Activated naive CD8-positive, alpha-beta T cell treated with anti-CD3 and anti-CD28 coated beads, Interleukin-2, amount 50 U/mL, for 24 hours (primary cell): Measurements from ENCODE around the gene PPM1L.

Experiments
- ATAC-seq: fragments of 150-1000 bp; cut with Tn5 transposase; one replicate; pipeline ENCODE4 v1.10.0; 2021
- DNase-seq: peaks from one replicate; pipeline ENCODE4 v3.0.0; 2021
- H3K27ac Mint-ChIP-seq: one replicate; pipeline ENCODE4 v1.8.0; 2021; ENCODE audit warnings: mild to moderate bottlenecking, mixed read lengths
- H3K27me3 Mint-ChIP-seq: one replicate; pipeline ENCODE4 v1.8.0; 2021; ENCODE audit warnings: mixed read lengths
- H3K36me3 Mint-ChIP-seq: one replicate; pipeline ENCODE4 v1.8.0; 2021; ENCODE audit warnings: low read depth, mixed read lengths
- H3K4me1 Mint-ChIP-seq: one replicate; pipeline ENCODE4 v1.8.0; 2021; ENCODE audit warnings: mixed read lengths
- H3K4me3 Mint-ChIP-seq: one replicate; pipeline ENCODE4 v1.8.0; 2021; ENCODE audit warnings: mild to moderate bottlenecking, moderate library complexity, mixed read lengths
- H3K9me3 Mint-ChIP-seq: one replicate; pipeline ENCODE4 v1.8.0; 2021; ENCODE audit warnings: mixed read lengths

The PPM1L gene

DNA sequence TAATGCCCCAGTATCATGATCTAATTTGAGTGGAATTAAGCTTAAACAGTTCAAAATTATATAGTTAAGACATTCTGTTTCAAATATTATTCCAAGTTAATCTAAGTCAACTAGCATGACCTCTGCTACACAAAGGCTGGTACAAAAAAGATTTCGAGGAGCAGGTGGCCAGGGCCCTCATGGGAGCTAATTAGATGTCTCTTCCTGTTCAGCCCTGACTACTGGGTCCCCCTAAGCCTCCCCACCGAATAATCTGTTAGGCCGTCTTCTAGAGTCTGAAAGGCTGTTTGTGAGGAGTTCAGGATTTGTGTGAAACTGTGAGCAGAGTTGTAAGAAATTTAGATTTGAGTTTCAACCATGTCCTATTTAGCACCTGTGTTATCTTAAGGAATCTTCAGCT, 75.4 kb downstream of the PPM1L start:
- ATAC-seq, result no peak
- H3K27ac Mint-ChIP-seq, result no peak overlapping the region
- H3K4me3 Mint-ChIP-seq, result no peak overlapping the region
- no peaks in the 10 kb centered on the region for H3K36me3 Mint-ChIP-seq
- no peaks in the 10 kb centered on the region for H3K4me1 Mint-ChIP-seq
- no peak for DNase-seq
- no peaks in the 10 kb centered on the region for H3K27me3 Mint-ChIP-seq
- peaks cover 5% of the 10 kb centered on the region for H3K9me3 Mint-ChIP-seq

- no peaks in the 10 kb centered on the region for H3K27me3 Mint-ChIP-seq
- H3K36me3 Mint-ChIP-seq, result no peaks in the 10 kb centered on the region
- ATAC-seq (no peak), DNase-seq (no peak)
- H3K9me3 Mint-ChIP-seq, result peaks cover 5% of the 10 kb centered on the region
- no peak overlapping the region for H3K4me3 Mint-ChIP-seq
- H3K4me1 Mint-ChIP-seq, result peaks cover 9% of the 10 kb centered on the region
- H3K27ac Mint-ChIP-seq, result no peak overlapping the region
Observed at GRCh38 chr3:160837394-160837980, 81.5 kb downstream of the PPM1L start.

DNA sequence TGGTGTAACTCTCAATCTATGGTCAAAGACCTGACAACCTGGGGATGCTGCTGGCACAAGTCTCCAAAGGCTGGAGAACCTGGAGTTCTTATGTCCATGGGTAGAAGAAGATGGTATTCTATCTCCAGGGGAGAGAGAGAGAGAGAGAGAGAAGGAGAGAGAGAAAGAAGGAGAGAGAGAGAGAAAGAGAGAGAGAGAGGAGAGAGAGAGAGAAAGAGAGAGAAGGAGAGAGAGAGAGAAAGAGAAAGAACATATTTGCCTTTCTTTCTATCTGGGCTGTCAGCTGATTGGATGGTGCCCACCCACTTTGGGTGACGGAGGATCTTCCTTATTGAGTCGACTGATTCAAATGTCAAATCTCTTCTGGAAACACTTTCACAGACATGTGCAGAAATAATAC, 84.6 kb downstream of the PPM1L start:
- Mint-ChIP-seq H3K4me1 (peaks cover 9% of the 10 kb centered on the region), H3K27me3 (no peaks in the 10 kb centered on the region), H3K9me3 (no peaks in the 10 kb centered on the region), H3K36me3 (no peaks in the 10 kb centered on the region), H3K4me3 (no peak overlapping the region), H3K27ac (no peak overlapping the region)
- no peak for ATAC-seq
- no peak for DNase-seq

GRCh38 chr3:160841455-160841854, 85.4 kb downstream of the PPM1L start:
- ATAC-seq (no peak), DNase-seq (no peak)
- Mint-ChIP-seq H3K27me3 (no peaks in the 10 kb centered on the region), H3K27ac (no peak overlapping the region), H3K9me3 (no peaks in the 10 kb centered on the region), H3K4me1 (peaks cover 9% of the 10 kb centered on the region), H3K4me3 (no peak overlapping the region), H3K36me3 (no peaks in the 10 kb centered on the region)

DNA sequence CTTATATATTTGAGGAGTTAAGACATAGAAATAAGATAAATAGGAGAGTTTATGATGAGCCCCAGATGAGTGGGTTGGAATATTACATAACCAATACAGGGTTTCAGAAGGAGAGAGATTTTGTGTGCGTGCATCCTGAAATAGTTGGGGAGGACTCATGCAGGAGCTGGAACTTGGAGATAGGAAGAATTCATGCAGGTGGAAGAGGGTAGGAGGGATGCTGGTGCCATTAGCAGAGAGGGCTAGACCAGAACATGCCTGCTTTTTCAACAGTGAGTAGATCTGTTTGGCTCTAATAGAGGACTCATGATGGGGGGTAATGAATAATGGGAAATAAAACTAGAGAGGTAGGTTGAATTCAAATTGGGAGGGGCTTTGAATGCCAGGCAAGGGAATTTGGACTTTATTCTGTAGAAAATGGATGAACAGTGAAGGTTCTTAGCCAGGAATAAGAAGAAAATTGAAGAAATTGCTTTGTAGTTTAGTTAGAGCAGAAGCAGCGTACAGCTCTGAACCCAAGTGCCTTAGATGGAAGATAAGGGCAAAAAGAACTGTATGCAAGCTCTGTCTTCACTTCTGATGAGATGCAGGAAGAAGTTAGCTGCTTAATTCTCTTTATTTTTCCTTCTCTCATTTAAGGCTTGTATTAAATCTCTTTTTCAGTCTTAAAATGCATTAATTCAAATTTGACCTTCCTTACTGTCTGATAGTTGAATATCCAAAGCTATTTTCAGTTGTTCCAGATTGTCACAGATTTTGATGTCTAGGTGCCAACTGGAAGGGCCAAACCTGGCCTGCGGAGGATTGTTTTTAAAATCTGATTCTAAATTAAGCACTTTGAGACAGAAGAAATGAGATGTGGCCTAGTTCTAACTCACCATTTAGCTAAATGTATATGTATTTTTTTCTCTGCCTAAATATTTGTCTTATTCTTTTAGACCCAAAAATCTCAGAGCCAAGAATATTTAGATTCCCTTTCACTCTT, 86.3 kb downstream of the PPM1L start:
- no peaks in the 10 kb centered on the region for H3K9me3 Mint-ChIP-seq
- H3K4me3 Mint-ChIP-seq, result no peak overlapping the region
- ATAC-seq (no peak), DNase-seq (no peak)
- no peak overlapping the region for H3K27ac Mint-ChIP-seq
- peaks cover 8% of the 10 kb centered on the region for H3K4me1 Mint-ChIP-seq
- no peaks in the 10 kb centered on the region for H3K27me3 Mint-ChIP-seq
- no peaks in the 10 kb centered on the region for H3K36me3 Mint-ChIP-seq

DNA sequence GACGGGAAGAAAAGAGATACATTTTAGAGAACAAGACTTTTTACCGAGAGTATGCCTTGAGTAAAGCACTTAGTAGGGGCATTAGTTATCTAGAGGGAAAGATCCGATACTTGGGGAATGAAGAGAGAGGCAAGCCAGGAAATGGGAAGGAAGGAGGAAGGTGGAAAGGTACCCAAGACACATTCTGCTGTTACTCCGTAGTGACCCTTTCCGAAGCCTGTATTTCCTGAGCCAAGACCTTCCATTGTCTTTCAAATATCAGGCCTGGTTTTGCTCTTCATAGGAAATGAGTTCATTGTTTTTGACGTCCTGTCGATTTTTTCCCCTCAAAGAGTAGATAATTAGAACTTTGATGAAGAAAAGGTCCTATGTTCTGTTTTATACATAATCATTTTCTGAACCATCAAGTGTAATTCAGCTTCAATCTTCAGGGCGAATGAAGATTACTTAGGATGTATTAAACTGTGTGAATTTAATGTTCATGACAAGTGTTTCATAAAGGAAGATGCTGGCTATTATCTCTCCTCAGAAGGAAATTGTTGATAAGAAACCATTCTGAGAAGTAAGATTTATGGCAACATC, 95.7 kb downstream of the PPM1L start:
- H3K4me3 Mint-ChIP-seq, result no peak overlapping the region
- no peaks in the 10 kb centered on the region for H3K27me3 Mint-ChIP-seq
- DNase-seq (no peak), ATAC-seq (no peak)
- H3K4me1 Mint-ChIP-seq, result no peaks in the 10 kb centered on the region
- no peaks in the 10 kb centered on the region for H3K9me3 Mint-ChIP-seq
- H3K36me3 Mint-ChIP-seq, result no peaks in the 10 kb centered on the region
- no peak overlapping the region for H3K27ac Mint-ChIP-seq

GRCh38 chr3:160852856-160853255, 96.8 kb downstream of the PPM1L start:
- ATAC-seq, result no peak

DNA sequence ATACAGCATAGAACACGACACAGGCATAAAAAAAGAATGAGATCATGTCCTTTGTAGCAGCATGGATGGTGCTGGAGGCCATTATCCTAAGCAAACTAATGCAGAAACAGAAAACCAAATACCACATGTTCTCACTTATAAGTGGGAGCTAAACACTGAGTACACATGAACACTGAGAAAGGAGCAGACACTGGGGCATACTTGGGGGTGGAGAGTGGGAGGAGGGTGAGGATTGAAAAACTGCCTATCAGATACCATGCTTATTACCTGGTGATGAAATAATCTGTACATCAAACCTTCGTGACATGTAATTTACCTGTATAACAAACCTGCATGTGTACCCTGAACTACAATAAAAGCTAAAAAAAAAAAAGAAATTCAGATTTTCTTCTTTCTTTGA, 100.4 kb downstream of the PPM1L start:
- Mint-ChIP-seq H3K36me3 (no peaks in the 10 kb centered on the region), H3K4me1 (no peaks in the 10 kb centered on the region), H3K9me3 (no peaks in the 10 kb centered on the region), H3K4me3 (no peak overlapping the region), H3K27ac (no peak overlapping the region), H3K27me3 (no peaks in the 10 kb centered on the region)
- DNase-seq, result no peak
- ATAC-seq, result no peak

More at GRCh38 chr3:160852856-160853255, 96.8 kb downstream of the PPM1L start:
- Mint-ChIP-seq H3K36me3 (no peaks in the 10 kb centered on the region), H3K27ac (no peak overlapping the region), H3K9me3 (no peaks in the 10 kb centered on the region), H3K27me3 (no peaks in the 10 kb centered on the region), H3K4me3 (no peak overlapping the region), H3K4me1 (no peaks in the 10 kb centered on the region)
- DNase-seq, result no peak

DNA sequence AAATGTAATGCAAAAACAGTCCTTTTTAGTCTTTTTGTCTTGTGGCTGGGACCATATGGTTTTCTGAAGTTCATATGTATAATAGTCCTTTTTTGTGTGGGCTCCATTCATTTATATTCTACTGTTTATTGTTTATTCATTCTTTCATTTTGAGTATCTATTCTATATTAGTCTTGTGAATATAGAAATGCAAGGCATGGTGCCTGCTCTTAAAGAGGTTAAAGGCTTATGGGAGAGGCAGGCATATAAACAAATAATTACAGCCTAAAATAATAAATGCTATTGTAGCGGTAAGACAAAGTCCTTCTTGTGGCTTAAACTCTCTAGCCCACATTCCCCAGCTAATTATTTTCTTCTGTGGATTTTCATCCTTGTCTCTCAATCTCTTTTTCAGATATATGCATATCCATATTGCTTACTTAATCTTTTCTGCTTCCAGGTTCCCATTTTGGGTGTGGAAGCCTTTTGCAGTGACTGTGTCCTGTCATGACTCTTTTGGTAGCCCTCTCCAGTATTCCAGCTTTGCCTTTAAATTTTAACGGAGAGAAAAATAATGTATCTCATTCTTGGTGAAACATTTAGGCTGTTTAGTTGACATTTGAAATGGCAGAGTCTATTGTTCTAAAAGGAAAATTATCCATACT, 101.6 kb downstream of the PPM1L start:
- Mint-ChIP-seq H3K9me3 (no peaks in the 10 kb centered on the region), H3K27me3 (no peaks in the 10 kb centered on the region), H3K36me3 (no peaks in the 10 kb centered on the region), H3K4me3 (no peak overlapping the region), H3K27ac (no peak overlapping the region), H3K4me1 (no peaks in the 10 kb centered on the region)
- ATAC-seq (no peak), DNase-seq (no peak)

DNA sequence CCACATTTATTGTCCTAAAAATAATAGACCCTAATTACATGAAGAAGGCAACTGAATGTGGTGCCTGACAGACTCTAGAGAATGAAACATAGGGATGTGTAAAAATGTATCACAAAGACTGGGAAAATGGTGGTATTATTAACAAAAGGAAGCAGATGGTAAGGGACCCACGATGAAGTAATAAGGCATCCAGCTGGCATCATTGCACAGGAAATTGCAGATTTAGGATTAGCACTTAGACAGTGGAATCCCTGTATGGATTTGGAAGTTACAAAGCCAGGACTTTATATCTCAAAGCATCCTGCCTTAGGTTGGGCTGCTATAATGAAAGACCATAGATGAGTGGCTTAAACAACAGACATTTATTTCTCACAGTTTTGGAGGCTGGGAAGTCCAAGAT, 104.3 kb downstream of the PPM1L start:
- Mint-ChIP-seq H3K27me3 (no peaks in the 10 kb centered on the region), H3K4me1 (no peaks in the 10 kb centered on the region), H3K4me3 (no peak overlapping the region), H3K27ac (no peak overlapping the region), H3K9me3 (no peaks in the 10 kb centered on the region), H3K36me3 (no peaks in the 10 kb centered on the region)
- ATAC-seq, result no peak
- DNase-seq, result no peak

GRCh38 chr3:160869825-160870224, 113.8 kb downstream of the PPM1L start:
- Mint-ChIP-seq H3K27me3 (no peaks in the 10 kb centered on the region), H3K27ac (no peak overlapping the region), H3K4me1 (no peaks in the 10 kb centered on the region), H3K9me3 (no peaks in the 10 kb centered on the region), H3K4me3 (no peak overlapping the region), H3K36me3 (no peaks in the 10 kb centered on the region)
- ATAC-seq, result no peak
- no peak for DNase-seq

GRCh38 chr3:160870327-160870726, 114.3 kb downstream of the PPM1L start:
- Mint-ChIP-seq H3K9me3 (no peaks in the 10 kb centered on the region), H3K4me1 (no peaks in the 10 kb centered on the region), H3K27ac (no peak overlapping the region), H3K4me3 (no peak overlapping the region), H3K27me3 (no peaks in the 10 kb centered on the region), H3K36me3 (no peaks in the 10 kb centered on the region)
- no peak for ATAC-seq
- no peak for DNase-seq

DNA sequence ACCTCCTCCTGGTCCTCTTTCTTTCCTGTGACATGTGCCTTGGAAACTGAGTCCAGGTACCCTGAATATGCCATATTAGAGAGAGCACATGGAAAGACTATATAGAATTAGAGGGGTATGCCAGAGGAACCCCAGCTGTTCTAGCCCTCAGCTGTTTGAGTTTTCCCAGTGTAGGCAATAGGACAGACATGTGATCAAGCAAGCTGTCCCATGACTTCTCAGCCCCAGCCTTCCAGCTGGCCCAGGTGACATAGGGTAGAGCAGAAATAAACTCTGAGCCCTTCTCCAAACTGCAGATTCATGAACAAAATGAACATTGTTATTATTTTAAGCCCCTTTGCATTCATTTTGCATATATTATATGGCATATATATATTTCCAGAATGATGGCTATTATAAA, 118.7 kb downstream of the PPM1L start:
- H3K27me3 Mint-ChIP-seq, result no peaks in the 10 kb centered on the region
- H3K36me3 Mint-ChIP-seq, result no peaks in the 10 kb centered on the region
- H3K4me1 Mint-ChIP-seq, result no peaks in the 10 kb centered on the region
- ATAC-seq, result no peak
- no peak for DNase-seq
- no peak overlapping the region for H3K4me3 Mint-ChIP-seq
- H3K9me3 Mint-ChIP-seq, result peaks cover 10% of the 10 kb centered on the region
- no peak overlapping the region for H3K27ac Mint-ChIP-seq

GRCh38 chr3:160876643-160877042, 120.6 kb downstream of the PPM1L start:
- H3K4me1 Mint-ChIP-seq, result no peaks in the 10 kb centered on the region
- H3K27me3 Mint-ChIP-seq, result peaks cover 6% of the 10 kb centered on the region
- peaks cover 10% of the 10 kb centered on the region for H3K9me3 Mint-ChIP-seq
- no peak overlapping the region for H3K4me3 Mint-ChIP-seq
- H3K36me3 Mint-ChIP-seq, result no peaks in the 10 kb centered on the region
- no peak for ATAC-seq
- H3K27ac Mint-ChIP-seq, result no peak overlapping the region
- DNase-seq, result no peak

- no peaks in the 10 kb centered on the region for H3K4me1 Mint-ChIP-seq
- H3K9me3 Mint-ChIP-seq, result peaks cover 10% of the 10 kb centered on the region
- no peaks in the 10 kb centered on the region for H3K36me3 Mint-ChIP-seq
- DNase-seq (no peak), ATAC-seq (no peak)
- no peak overlapping the region for H3K4me3 Mint-ChIP-seq
- peaks cover 8% of the 10 kb centered on the region for H3K27me3 Mint-ChIP-seq
- H3K27ac Mint-ChIP-seq, result no peak overlapping the region
Observed at GRCh38 chr3:160879859-160880258, 123.8 kb downstream of the PPM1L start.
